GM18499 (cell line): ENCODE data around the gene PDE3A.

ENCODE experiments used
- ATAC-seq: cut with Tn5 transposase; IDR thresholded peaks from one replicate; pipeline ENCODE4 v1.9.1; 2021; ENCODE audit warnings: moderate number of reproducible peaks; ENCODE audit not compliant: insufficient read depth, unreplicated experiment

PDE3A gene

DNA sequence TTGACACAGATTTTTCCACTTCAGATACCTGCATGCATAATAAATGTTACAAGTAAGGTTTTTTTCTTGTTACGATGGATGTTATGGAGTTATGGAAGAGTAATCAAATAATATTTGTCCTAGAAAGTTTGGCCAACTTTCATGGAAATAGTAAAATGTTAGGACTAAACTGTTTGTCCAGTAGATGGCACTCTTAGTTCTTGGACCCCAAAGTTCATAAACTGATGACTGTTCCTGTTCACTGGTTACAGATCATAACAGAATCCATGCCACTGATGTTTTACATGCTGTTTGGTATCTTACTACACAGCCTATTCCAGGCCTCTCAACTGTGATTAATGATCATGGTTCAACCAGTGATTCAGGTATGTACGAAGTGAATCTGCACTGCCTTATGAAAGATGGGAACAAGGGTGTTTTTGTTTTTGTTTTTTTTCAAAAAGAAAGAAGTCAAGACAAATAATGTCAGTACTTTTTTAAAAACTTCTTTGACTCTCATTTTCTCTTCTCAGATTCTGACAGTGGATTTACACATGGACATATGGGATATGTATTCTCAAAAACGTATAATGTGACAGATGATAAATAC is 278.0 kb downstream of the PDE3A start:
- ATAC-seq: no peak

DNA sequence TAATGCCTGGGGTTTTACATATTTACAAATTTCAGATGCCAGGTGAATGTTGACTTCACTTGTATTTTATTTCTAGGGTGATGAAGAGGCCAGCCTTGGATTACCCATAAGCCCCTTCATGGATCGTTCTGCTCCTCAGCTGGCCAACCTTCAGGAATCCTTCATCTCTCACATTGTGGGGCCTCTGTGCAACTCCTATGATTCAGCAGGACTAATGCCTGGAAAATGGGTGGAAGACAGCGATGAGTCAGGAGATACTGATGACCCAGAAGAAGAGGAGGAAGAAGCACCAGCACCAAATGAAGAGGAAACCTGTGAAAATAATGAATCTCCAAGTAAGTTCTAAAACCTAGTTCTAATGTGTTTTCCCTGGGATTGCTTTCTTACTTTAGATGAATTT is 285.5 kb downstream of the PDE3A start:
- no peak for ATAC-seq

DNA sequence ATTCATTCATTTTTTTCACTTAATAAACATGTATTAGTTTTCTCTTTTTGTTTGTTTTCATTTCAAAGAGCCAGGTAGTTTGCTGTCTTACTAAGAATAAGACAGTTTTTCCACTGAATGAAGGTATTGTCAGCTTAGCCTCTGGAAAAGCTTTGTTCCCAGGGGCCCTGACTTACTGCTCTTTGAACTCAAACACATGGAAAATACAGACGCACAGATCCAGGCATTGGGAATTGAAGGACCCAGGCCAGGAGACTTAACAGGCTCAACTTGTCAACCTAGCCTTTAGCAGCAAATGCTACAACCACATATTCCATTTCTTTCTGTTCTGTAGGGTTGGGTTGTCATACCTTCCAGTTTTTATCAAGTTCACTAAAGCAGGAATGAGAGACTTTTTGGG is 288.3 kb downstream of the PDE3A start:
- no peak for ATAC-seq

- no peak for ATAC-seq
These were observed 289.2 kb downstream of the PDE3A start for GRCh38 chr12:20657496-20657895.

DNA sequence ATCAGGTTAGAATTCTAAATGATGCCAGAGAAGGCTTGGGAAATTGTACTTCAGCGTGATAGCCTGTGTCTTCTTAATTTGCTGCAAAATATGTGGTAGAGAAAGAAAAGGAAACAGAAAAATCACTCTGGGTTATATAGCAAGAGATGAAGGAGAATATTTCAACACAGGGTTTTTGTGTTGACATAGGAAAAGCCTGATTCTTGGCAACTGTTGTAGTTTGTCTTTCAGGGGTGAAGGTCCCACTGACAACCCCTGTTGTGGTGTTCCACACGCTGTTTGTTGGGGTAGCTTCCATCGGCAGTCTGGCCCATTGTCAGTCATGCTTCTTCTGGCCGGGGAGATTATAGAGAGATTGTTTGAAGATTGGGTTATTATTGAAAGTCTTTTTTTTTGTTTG is 313.0 kb downstream of the PDE3A start:
- ATAC-seq: no peak

DNA sequence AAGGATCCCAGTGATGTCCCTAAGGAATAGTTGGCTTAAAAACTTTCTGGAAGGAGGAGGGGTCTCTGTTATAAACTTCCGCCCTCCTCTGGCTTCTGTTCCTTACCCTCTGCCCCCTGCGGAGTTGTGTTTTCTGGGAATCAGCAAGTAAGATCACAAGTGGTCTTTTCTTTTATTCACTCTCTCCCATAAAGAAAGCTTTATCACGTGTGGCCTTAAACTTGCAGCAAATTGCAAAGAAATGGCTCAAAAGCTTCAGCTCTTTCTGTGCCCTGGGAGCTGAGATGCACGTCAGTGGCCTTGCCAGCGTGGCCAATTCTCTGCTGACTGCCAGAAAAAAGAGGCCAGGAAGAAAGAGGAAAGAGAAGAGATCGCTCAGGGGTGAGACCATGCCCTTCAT is 326.9 kb downstream of the PDE3A start, which contains the start of gene SLCO1C1:
Gene SLCO1C1, plus strand, starts transcription at position 101 of the 400 bp plus-strand sequence. CDS start 4,245 bp downstream, outside the sequence.
- ATAC-seq: no peak

GRCh38 chr12:20696181-20696905 is 328.0 kb downstream of the PDE3A start:
- ATAC-seq: no peak

- ATAC-seq: no peak
These were observed 332.8 kb downstream of the PDE3A start for GRCh38 chr12:20701106-20701505.

GRCh38 chr12:20704860-20705259 is 336.5 kb downstream of the PDE3A start:
- no peak for ATAC-seq

GRCh38 chr12:20711846-20712245 is 343.5 kb downstream of the PDE3A start:
- ATAC-seq: no peak

DNA sequence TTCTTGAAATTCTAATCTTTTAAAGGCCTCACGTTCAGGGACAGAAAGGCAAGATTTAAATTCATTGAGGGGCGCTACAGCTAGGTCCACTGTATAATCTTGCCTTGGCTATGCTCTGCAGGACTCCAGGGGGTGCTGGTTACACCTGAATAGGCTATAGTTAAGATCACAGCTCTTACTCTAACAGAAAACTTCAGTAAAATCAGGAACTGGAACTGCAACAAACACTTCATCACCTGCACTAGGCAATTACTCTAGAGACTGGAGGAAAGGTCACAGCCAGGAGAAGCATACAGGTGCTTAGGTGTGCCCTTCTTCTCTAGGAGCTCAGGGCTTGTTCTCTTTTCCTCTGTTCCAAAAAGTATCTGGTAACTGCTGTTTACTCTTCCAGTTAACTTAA is 347.7 kb downstream of the PDE3A start:
- no peak for ATAC-seq

DNA sequence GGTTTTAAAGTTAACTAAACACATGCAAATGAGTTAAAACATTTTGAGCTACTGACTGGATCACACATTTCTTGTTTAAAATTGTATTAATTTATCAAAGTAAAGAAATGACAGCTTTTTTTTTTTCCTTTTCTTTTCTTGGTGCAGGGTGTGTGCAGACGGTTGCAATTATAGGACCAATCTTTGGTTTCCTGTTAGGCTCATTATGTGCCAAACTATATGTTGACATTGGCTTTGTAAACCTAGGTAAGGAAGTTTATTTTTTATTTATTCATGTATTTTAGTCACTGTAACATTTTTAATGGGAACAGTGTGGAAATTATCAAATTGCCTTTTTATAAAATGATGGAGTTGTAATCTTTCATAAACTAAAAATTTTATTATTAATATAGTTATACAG is 348.6 kb downstream of the PDE3A start:
- no peak for ATAC-seq

DNA sequence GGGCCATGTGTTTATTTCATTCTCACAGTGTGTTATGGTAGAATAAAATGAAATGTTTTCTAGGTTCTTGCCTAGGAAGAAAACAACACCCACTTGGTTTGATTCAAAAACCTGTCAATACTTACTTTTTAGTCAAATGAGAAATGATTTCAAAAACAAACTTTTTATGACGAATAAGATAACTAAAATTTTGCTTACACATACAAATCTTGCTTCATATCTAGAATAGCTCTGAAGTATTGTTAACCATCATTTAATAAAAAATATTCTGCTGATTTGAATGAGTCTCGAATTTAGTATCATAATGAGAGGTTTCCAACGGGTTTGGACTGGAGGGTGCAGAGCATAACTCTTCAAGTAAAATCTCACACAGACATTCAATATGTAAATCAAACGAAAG is 350.0 kb downstream of the PDE3A start:
- ATAC-seq: no peak

GRCh38 chr12:20722142-20722541 is 353.8 kb downstream of the PDE3A start:
- no peak for ATAC-seq

DNA sequence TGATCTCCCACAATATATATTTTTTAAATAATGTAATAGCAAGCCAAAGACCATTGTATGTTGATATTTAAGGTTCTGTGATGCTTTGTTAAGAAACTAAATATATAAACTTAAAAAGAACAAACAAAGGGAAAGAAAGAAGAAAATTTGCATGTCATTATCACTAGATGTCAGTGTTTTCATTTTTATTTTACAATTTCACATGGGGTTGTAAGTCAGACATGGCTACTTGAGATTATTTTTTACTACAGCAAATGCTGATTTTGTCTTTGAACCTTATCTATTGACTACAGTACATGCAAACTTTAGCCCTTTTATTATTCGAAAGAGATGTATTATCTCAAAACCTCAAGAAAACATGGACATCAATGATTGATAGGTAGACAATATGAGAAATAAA is 362.9 kb downstream of the PDE3A start:
- ATAC-seq: no peak
